ENCODE data around the gene EPHA3.

DNA sequence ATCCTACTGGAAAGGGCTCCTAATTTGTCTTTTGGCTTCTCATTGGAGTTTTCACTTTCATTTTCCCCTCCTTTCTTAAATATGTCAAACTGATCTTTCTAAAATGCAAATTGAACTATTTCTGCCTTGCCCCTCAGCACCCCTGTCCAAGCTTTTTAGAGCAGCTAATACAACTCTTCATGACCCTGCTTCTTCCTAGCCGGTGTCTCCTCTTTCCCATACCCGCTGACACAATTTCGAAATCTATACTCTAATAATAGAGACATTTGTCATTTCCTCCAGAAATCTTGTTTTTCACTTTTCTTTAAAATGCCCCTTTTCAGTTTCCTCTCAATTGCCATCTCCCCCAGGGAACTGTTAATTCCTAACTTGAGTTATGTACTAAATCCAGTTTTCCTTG is 2.9 kb upstream of the EPHA3 start:
- TF ChIP-seq, protein P1, sequence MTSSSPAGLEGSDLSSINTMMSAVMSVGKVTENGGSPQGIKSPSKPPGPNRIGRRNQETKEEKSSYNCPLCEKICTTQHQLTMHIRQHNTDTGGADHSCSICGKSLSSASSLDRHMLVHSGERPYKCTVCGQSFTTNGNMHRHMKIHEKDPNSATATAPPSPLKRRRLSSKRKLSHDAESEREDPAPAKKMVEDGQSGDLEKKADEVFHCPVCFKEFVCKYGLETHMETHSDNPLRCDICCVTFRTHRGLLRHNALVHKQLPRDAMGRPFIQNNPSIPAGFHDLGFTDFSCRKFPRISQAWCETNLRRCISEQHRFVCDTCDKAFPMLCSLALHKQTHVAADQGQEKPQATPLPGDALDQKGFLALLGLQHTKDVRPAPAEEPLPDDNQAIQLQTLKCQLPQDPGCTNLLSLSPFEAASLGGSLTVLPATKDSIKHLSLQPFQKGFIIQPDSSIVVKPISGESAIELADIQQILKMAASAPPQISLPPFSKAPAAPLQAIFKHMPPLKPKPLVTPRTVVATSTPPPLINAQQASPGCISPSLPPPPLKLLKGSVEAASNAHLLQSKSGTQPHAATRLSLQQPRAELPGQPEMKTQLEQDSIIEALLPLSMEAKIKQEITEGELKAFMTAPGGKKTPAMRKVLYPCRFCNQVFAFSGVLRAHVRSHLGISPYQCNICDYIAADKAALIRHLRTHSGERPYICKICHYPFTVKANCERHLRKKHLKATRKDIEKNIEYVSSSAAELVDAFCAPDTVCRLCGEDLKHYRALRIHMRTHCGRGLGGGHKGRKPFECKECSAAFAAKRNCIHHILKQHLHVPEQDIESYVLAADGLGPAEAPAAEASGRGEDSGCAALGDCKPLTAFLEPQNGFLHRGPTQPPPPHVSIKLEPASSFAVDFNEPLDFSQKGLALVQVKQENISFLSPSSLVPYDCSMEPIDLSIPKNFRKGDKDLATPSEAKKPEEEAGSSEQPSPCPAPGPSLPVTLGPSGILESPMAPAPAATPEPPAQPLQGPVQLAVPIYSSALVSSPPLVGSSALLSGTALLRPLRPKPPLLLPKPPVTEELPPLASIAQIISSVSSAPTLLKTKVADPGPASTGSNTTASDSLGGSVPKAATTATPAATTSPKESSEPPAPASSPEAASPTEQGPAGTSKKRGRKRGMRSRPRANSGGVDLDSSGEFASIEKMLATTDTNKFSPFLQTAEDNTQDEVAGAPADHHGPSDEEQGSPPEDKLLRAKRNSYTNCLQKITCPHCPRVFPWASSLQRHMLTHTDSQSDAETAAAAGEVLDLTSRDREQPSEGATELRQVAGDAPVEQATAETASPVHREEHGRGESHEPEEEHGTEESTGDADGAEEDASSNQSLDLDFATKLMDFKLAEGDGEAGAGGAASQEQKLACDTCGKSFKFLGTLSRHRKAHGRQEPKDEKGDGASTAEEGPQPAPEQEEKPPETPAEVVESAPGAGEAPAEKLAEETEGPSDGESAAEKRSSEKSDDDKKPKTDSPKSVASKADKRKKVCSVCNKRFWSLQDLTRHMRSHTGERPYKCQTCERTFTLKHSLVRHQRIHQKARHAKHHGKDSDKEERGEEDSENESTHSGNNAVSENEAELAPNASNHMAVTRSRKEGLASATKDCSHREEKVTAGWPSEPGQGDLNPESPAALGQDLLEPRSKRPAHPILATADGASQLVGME (CRISPR knock-in tag; IDR thresholded peaks at IDR 0.05) = no peak
- TF ChIP-seq ZNF274 (IDR thresholded peaks at IDR 0.05; ENCODE audit: borderline replicate concordance, low read depth, low read length) (no peak), ETV6 (IDR thresholded peaks at IDR 0.05; ENCODE audit: borderline replicate concordance in 1 of 2, low read depth in 2 of 2, low read length in 1 of 2) (no peak), ETV6 (CRISPR knock-in tag; IDR thresholded peaks at IDR 0.05; ENCODE audit: borderline replicate concordance) (no peak), EZH2 (IDR thresholded peaks at IDR 0.05; ENCODE audit: borderline replicate concordance, low read depth, low read length) (no peak), ZEB2 (IDR thresholded peaks at IDR 0.05) (no peak), E2F6 (IDR thresholded peaks at IDR 0.05; ENCODE audit: borderline replicate concordance in 1 of 2, extremely low read depth in 1 of 2, insufficient read depth in 1 of 2, insufficient read length in 1 of 2, low read depth in 1 of 2, low read length in 1 of 2, poor library complexity in 1 of 2, severe bottlenecking in 1 of 2) (no peak), U2AF2 (optimal IDR thresholded peaks at IDR 0.05; ENCODE audit: low read depth, low read length) (no peak), POLR2A (conservative IDR thresholded peaks at IDR 0.05) (no peak), MXI1 (IDR thresholded peaks at IDR 0.05; ENCODE audit: low read depth, low read length) (no peak), NFYB (IDR thresholded peaks at IDR 0.05; ENCODE audit: extremely low read depth, insufficient read length) (no peak), EP300 (IDR thresholded peaks at IDR 0.05; ENCODE audit: low read length) (no peak), TAF1 (IDR thresholded peaks at IDR 0.05; ENCODE audit: control insufficient read depth, extremely low read depth, insufficient read depth, low read length, severe bottlenecking) (no peak)
- TF ChIP-seq, protein P2, sequence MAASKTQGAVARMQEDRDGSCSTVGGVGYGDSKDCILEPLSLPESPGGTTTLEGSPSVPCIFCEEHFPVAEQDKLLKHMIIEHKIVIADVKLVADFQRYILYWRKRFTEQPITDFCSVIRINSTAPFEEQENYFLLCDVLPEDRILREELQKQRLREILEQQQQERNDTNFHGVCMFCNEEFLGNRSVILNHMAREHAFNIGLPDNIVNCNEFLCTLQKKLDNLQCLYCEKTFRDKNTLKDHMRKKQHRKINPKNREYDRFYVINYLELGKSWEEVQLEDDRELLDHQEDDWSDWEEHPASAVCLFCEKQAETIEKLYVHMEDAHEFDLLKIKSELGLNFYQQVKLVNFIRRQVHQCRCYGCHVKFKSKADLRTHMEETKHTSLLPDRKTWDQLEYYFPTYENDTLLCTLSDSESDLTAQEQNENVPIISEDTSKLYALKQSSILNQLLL (CRISPR knock-in tag; IDR thresholded peaks at IDR 0.05; ENCODE audit: borderline replicate concordance) = no peak
- TF ChIP-seq, protein P3, sequence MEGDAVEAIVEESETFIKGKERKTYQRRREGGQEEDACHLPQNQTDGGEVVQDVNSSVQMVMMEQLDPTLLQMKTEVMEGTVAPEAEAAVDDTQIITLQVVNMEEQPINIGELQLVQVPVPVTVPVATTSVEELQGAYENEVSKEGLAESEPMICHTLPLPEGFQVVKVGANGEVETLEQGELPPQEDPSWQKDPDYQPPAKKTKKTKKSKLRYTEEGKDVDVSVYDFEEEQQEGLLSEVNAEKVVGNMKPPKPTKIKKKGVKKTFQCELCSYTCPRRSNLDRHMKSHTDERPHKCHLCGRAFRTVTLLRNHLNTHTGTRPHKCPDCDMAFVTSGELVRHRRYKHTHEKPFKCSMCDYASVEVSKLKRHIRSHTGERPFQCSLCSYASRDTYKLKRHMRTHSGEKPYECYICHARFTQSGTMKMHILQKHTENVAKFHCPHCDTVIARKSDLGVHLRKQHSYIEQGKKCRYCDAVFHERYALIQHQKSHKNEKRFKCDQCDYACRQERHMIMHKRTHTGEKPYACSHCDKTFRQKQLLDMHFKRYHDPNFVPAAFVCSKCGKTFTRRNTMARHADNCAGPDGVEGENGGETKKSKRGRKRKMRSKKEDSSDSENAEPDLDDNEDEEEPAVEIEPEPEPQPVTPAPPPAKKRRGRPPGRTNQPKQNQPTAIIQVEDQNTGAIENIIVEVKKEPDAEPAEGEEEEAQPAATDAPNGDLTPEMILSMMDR (IDR thresholded peaks at IDR 0.05 in 2 of 3, conservative IDR thresholded peaks at IDR 0.05 in 1 of 3; ENCODE audit: insufficient read depth in 2 of 3, low read depth in 1 of 3, low read length in 3 of 3) = no peak

All from K562 (cell line).